Measurements from ENCODE around the gene CANX.

GRCh38 chr5:179762781-179763176, 64.0 kb downstream of the CANX start:
- TF ChIP-seq POLR2A (IDR thresholded peaks at IDR 0.05) = no peak
- TF ChIP-seq, protein P1, sequence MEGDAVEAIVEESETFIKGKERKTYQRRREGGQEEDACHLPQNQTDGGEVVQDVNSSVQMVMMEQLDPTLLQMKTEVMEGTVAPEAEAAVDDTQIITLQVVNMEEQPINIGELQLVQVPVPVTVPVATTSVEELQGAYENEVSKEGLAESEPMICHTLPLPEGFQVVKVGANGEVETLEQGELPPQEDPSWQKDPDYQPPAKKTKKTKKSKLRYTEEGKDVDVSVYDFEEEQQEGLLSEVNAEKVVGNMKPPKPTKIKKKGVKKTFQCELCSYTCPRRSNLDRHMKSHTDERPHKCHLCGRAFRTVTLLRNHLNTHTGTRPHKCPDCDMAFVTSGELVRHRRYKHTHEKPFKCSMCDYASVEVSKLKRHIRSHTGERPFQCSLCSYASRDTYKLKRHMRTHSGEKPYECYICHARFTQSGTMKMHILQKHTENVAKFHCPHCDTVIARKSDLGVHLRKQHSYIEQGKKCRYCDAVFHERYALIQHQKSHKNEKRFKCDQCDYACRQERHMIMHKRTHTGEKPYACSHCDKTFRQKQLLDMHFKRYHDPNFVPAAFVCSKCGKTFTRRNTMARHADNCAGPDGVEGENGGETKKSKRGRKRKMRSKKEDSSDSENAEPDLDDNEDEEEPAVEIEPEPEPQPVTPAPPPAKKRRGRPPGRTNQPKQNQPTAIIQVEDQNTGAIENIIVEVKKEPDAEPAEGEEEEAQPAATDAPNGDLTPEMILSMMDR (IDR thresholded peaks at IDR 0.05) = no peak

Measured in ovary (tissue), 3 donors.